B cell (primary cell): ENCODE results near the gene RRP36. TPM values are rescaled to one million over a fixed set of nuclear protein-coding genes. Genes with fewer than 3 reads are reported as not detected.
"Not testable (repeated sequence)": the region's sequence is repeated elsewhere in the genome, so short reads cannot be mapped to it uniquely, and the experiment has no call there.

Experiments
- ATAC-seq: fragments of 200-7000 bp; cut with Tn5 transposase; one replicate; pipeline ENCODE4 v1.10.0; 2021; ENCODE audit warnings: low read depth, mild to moderate bottlenecking, moderate number of reproducible peaks, moderate library complexity
- CTCF ChIA-PET: fragments of 350-600 bp; sonication (Branson Sonifier 250); formaldehyde crosslinking; loops from one replicate; lab custom pipeline; 2021; ENCODE audit warnings: antibody characterized with exemption, inconsistent platforms; lab: Charles Lee
- POLR2A ChIA-PET: fragments of 350-600 bp; sonication (Branson Sonifier 250); formaldehyde crosslinking; loops from one replicate; lab custom pipeline; 2021; ENCODE audit warnings: antibody characterized with exemption; lab: Charles Lee
- DNase-seq: peaks from one replicate; pipeline ENCODE4 v3.0.0; 2013
- H2AFZ ChIP-seq: 2 replicates; pipeline ENCODE4 v1.6.1; 2012; ENCODE audit warnings: mild to moderate bottlenecking, low read depth, low read length; ENCODE audit not compliant: insufficient read depth, poor library complexity, severe bottlenecking
- H3K27ac ChIP-seq, 2 donors: 1 replicate in 1 of 2; 2 replicates in 1 of 2; pipeline ENCODE4 v1.5.1; 2012 to 2013; ENCODE audit warnings: low read length in 2 of 2, mild to moderate bottlenecking in 2 of 2, moderate library complexity in 1 of 2
- H3K27me3 ChIP-seq, 4 experiments: fragments of 200-600 bp in 1 of 4; sonication (generic) in 1 of 4; replicated peaks in 1 of 4; 1 replicate in 2 of 4; 2 replicates in 2 of 4; pipeline versions ENCODE4 v1.6.1 to v1.7.0; 2013 to 2016; ENCODE audit warnings: low read length in 3 of 4, mild to moderate bottlenecking in 2 of 4, mixed read lengths in 1 of 4, moderate library complexity in 1 of 4; ENCODE audit not compliant: insufficient read depth in 4 of 4, control insufficient read depth in 3 of 4; ENCODE audit errors: control extremely low read depth in 1 of 4
- H3K36me3 ChIP-seq, 2 experiments: replicated peaks in 1 of 2; 1 replicate in 1 of 2; 2 replicates in 1 of 2; pipeline versions ENCODE4 v1.6.1 to v1.7.1; 2013; ENCODE audit warnings: low read length in 1 of 2; ENCODE audit not compliant: insufficient read depth in 2 of 2, control insufficient read depth in 1 of 2; ENCODE audit errors: control extremely low read depth in 1 of 2, extremely low read depth in 1 of 2
- H3K4me1 ChIP-seq, 2 donors: fragments of 200-600 bp in 1 of 2; sonication (generic) in 1 of 2; 1 replicate in 1 of 2; 2 replicates in 1 of 2; pipeline versions ENCODE4 v1.5.1 to v1.6.1; 2013 to 2017; ENCODE audit warnings: low read length in 2 of 2; ENCODE audit not compliant: control insufficient read depth in 2 of 2, insufficient read depth in 2 of 2
- H3K4me2 ChIP-seq: replicated peaks from 2 replicates; pipeline ENCODE3; 2012; ENCODE audit warnings: mild to moderate bottlenecking, low read depth, low read length; ENCODE audit not compliant: poor library complexity, severe bottlenecking
- H3K4me3 ChIP-seq, 5 experiments: fragments of 200-600 bp in 1 of 5; sonication (generic) in 1 of 5; 1 replicate in 3 of 5; 2 replicates in 2 of 5; pipeline versions ENCODE4 v1.5.1 to v1.7.0; 2011 to 2016; ENCODE audit warnings: low read length in 4 of 5, mild to moderate bottlenecking in 4 of 5, low read depth in 2 of 5, control low read depth in 1 of 5, moderate library complexity in 1 of 5; ENCODE audit not compliant: insufficient read depth in 1 of 5; ENCODE audit errors: control extremely low read depth in 1 of 5, extremely low read depth in 1 of 5
- H3K79me2 ChIP-seq: fragments of 200-600 bp; sonication (generic); one replicate; pipeline ENCODE4 v1.6.0; 2016; ENCODE audit warnings: low read length; ENCODE audit not compliant: control insufficient read depth, insufficient read depth
- H3K9ac ChIP-seq: fragments of 200-600 bp; sonication (generic); 2 replicates; pipeline ENCODE4 v1.6.1; 2017; ENCODE audit warnings: mild to moderate bottlenecking, low read length, moderate library complexity
- H3K9me3 ChIP-seq, 3 donors: one replicate each; pipeline versions ENCODE4 v1.6.1 to v1.7.1; 2013; ENCODE audit warnings: low read length in 2 of 3; ENCODE audit not compliant: control insufficient read depth in 2 of 3, insufficient read depth in 1 of 3; ENCODE audit errors: control extremely low read depth in 1 of 3
- H4K20me1 ChIP-seq: 2 replicates; pipeline ENCODE4 v1.6.0; 2012; ENCODE audit warnings: mild to moderate bottlenecking, low read length; ENCODE audit not compliant: insufficient read depth, control insufficient read depth, poor library complexity, severe bottlenecking
- H3K27ac Mint-ChIP-seq: one replicate; pipeline ENCODE4 v1.8.0; 2021; ENCODE audit warnings: mixed read lengths
- H3K27me3 Mint-ChIP-seq: one replicate; pipeline ENCODE4 v1.8.0; 2021; ENCODE audit warnings: mixed read lengths
- H3K4me1 Mint-ChIP-seq: one replicate; pipeline ENCODE4 v1.8.0; 2021; ENCODE audit warnings: mixed read lengths
- H3K4me3 Mint-ChIP-seq: one replicate; pipeline ENCODE4 v1.8.0; 2021; ENCODE audit warnings: mixed read lengths
- H3K9me3 Mint-ChIP-seq: one replicate; pipeline ENCODE4 v1.8.0; 2022; ENCODE audit warnings: mixed read lengths; ENCODE audit not compliant: insufficient read depth
- CTCF ChIP-seq: fragments of 200-600 bp; IDR thresholded peaks from one replicate; pipeline ENCODE4 v1.8.0; 2022; ENCODE audit warnings: antibody characterized with exemption, mild to moderate bottlenecking
- EZH2 ChIP-seq: IDR thresholded peaks from 2 replicates; pipeline ENCODE4 v1.6.1; 2012; ENCODE audit warnings: borderline replicate concordance, low read depth, mild to moderate bottlenecking, moderate library complexity, low read length; ENCODE audit not compliant: insufficient read depth, poor library complexity, severe bottlenecking
- WGBS: methylation state at CpG from one replicate; pipeline ENCODE4 v1.1.5; 2013; ENCODE audit warnings: missing lambda C conversion rate; ENCODE audit not compliant: insufficient coverage; 5-methylcytosine and 5-hydroxymethylcytosine counted together
- intact Hi-C: fragments of 100-400 bp; cut with micrococcal nuclease; formaldehyde crosslinking; loops from one replicate; pipeline ENCODE4 v1.10.0; 2022
- polyA plus RNA-seq: library from polyadenylated mRNA; depleted of rRNA; stranded (reverse); fragments of >200 nt; gene quantifications from 2 replicates; pipeline ENCODE4 v1.2.3, GENCODE V29; 2012
- total RNA-seq, 2 donors: library from RNA; stranded (reverse); fragments of 120-200 nt in 1 of 2; gene quantifications; 1 replicate in 1 of 2; 2 replicates in 1 of 2; pipeline versions ENCODE4 v1.2.3 to v1.2.4, GENCODE V29; 2013 to 2022

The RRP36 gene
- total and polyA plus RNA-seq, 2 donors (not counting 1 experiment from before 2014, with no cell fraction given): 22.8 to 46.2 TPM

- Histone ChIP-seq H3K9ac (no peak overlapping the region), H3K27ac (no peak overlapping the region), H3K27me3 (no peaks in the 10 kb centered on the region), H3K4me2 (no peak overlapping the region), H3K9me3 (no peaks in the 10 kb centered on the region), H4K20me1 (no peaks in the 10 kb centered on the region), H3K79me2 (no peaks in the 10 kb centered on the region), H2AFZ (no peak overlapping the region), H3K4me3 (no peak overlapping the region), H3K36me3 (peaks cover 0 to 42% of the 10 kb centered on the region in 2 experiments), H3K4me1 (no peaks in the 10 kb centered on the region)
- DNase-seq: no peak
- Mint-ChIP-seq H3K9me3 (no peaks in the 10 kb centered on the region), H3K27ac (no peak overlapping the region), H3K4me1 (no peaks in the 10 kb centered on the region), H3K27me3 (no peaks in the 10 kb centered on the region), H3K4me3 (no peak overlapping the region)
- WGBS: 98% methylated on average over 17 of the region's 18 CpGs
- ATAC-seq: no peak
- intact Hi-C loops: no loop called here
- ChIA-PET POLR2A (no interaction called here), CTCF (no interaction called here)
- no peak for TF ChIP-seq CTCF
- TF ChIP-seq EZH2: no peak
Observed at GRCh38 chr6:43040542-43041257, 19.3 kb downstream of the RRP36 start.

- ATAC-seq, H3K9me3 ChIP-seq, H3K9me3 Mint-ChIP-seq, H3K4me3 ChIP-seq, DNase-seq, H3K4me2 ChIP-seq, H3K9ac ChIP-seq, H3K27ac Mint-ChIP-seq, intact Hi-C loops, H3K27me3 Mint-ChIP-seq, H4K20me1 ChIP-seq, H3K27ac ChIP-seq, H3K79me2 ChIP-seq, H3K4me1 ChIP-seq, CTCF ChIA-PET, H3K4me1 Mint-ChIP-seq, H3K4me3 Mint-ChIP-seq, H3K27me3 ChIP-seq, H2AFZ ChIP-seq: not testable (repeated sequence)
- H3K36me3 ChIP-seq: peaks cover 0 to 45% of the 10 kb centered on the region in 2 experiments
- WGBS: 100% methylated on average over 3 of the region's 8 CpGs
- POLR2A ChIA-PET: interaction anchor here (0.6 kb wide), 1 partner anchor 189 kb away, joined by 4 read pairs; no protein-coding TSS in a partner anchor
Observed at GRCh38 chr6:43041475-43041874, 20.1 kb downstream of the RRP36 start.
